GM23338 (cell line): ENCODE measurements around the gene PRRG1. TPM values are rescaled to one million over a fixed set of nuclear protein-coding genes. Genes with fewer than 3 reads are reported as not detected.

ENCODE experiments used
- ATAC-seq: fragments of 200-7000 bp; cut with Tn5 transposase; 3 replicates; pipeline ENCODE4 v1.9.1; 2020
- DNase-seq: peaks from one replicate; pipeline ENCODE4 v3.0.0-alpha.2; 2015; ENCODE audit warnings: low spot score
- H2AFZ ChIP-seq: fragments of 200-600 bp; sonication (generic); 2 replicates; pipeline ENCODE4 v1.8.0; 2016; ENCODE audit warnings: antibody characterized with exemption, mild to moderate bottlenecking, moderate library complexity
- H3F3A ChIP-seq: fragments of 200-600 bp; sonication (generic); replicated peaks from 2 replicates; pipeline ENCODE4 v1.8.0; 2017; ENCODE audit warnings: antibody characterized with exemption, mixed run types, low read depth
- H3K27ac ChIP-seq: fragments of 200-600 bp; sonication (generic); 2 replicates; pipeline ENCODE4 v1.6.1; 2016; ENCODE audit warnings: low read depth
- H3K27me3 ChIP-seq: fragments of 200-600 bp; sonication (generic); 2 replicates; pipeline ENCODE4 v1.8.0; 2016; ENCODE audit warnings: mild to moderate bottlenecking, mixed run types, moderate library complexity; ENCODE audit not compliant: insufficient read depth
- H3K36me3 ChIP-seq: fragments of 200-600 bp; sonication (generic); 2 replicates; pipeline ENCODE4 v1.8.0; 2016; ENCODE audit warnings: mild to moderate bottlenecking; ENCODE audit not compliant: insufficient read depth
- H3K4me1 ChIP-seq: fragments of 200-600 bp; sonication (generic); 2 replicates; pipeline ENCODE4 v1.8.0; 2016; ENCODE audit warnings: mild to moderate bottlenecking, moderate library complexity; ENCODE audit not compliant: insufficient read depth
- H3K4me2 ChIP-seq: fragments of 200-600 bp; sonication (generic); 2 replicates; pipeline ENCODE4 v1.7.1; 2017; ENCODE audit warnings: mixed run types
- H3K4me3 ChIP-seq: fragments of 200-600 bp; sonication (generic); 2 replicates; pipeline ENCODE4 v1.6.1; 2016; ENCODE audit warnings: mixed run types
- H3K79me2 ChIP-seq: fragments of 200-600 bp; sonication (generic); replicated peaks from 2 replicates; pipeline ENCODE4 v1.8.0; 2017; ENCODE audit warnings: mild to moderate bottlenecking; ENCODE audit not compliant: insufficient read depth
- H3K9me2 ChIP-seq: fragments of 200-600 bp; sonication (generic); 2 replicates; pipeline ENCODE4 v1.8.0; 2017; ENCODE audit not compliant: insufficient read depth
- H4K20me1 ChIP-seq: fragments of 200-600 bp; sonication (generic); replicated peaks from 2 replicates; pipeline ENCODE4 v1.8.0; 2017; ENCODE audit warnings: mild to moderate bottlenecking; ENCODE audit not compliant: insufficient read depth
- H3K27ac Mint-ChIP-seq: 2 replicates; pipeline ENCODE4 v1.8.0; 2020; ENCODE audit warnings: inconsistent platforms, mild to moderate bottlenecking, moderate library complexity, mixed read lengths
- H3K27me3 Mint-ChIP-seq: 3 replicates; pipeline ENCODE4 v1.8.0; 2022; ENCODE audit warnings: low read depth, mild to moderate bottlenecking, moderate library complexity, mixed read lengths, inconsistent platforms; ENCODE audit not compliant: insufficient read depth, poor library complexity
- H3K36me3 Mint-ChIP-seq: 3 replicates; pipeline ENCODE4 v1.8.0; 2021; ENCODE audit warnings: low read depth, mild to moderate bottlenecking, inconsistent platforms, moderate library complexity, mixed read lengths
- H3K4me1 Mint-ChIP-seq: 3 replicates; pipeline ENCODE4 v1.8.0; 2020; ENCODE audit warnings: mild to moderate bottlenecking, inconsistent platforms, mixed read lengths
- H3K4me3 Mint-ChIP-seq: 3 replicates; pipeline ENCODE4 v1.8.0; 2021; ENCODE audit warnings: moderate library complexity, mild to moderate bottlenecking, inconsistent platforms, mixed read lengths
- H3K9me3 Mint-ChIP-seq: 3 replicates; pipeline ENCODE4 v1.8.0; 2020; ENCODE audit warnings: moderate library complexity, mild to moderate bottlenecking, inconsistent platforms, mixed read lengths
- CREB1 ChIP-seq: fragments of 250-450 bp; sonication (Bioruptor Pico); IDR thresholded peaks from 2 replicates; pipeline ENCODE4 v1.5.0; 2020; ENCODE audit warnings: low read depth, mild to moderate bottlenecking, moderate library complexity
- CTCF ChIP-seq, 2 experiments: fragments of 200-600 bp in 1 of 2; sonication (generic) in 1 of 2; conservative IDR thresholded peaks; 2 replicates each; pipeline versions ENCODE4 v1.5.1 to v1.6.1; 2016 to 2017; ENCODE audit warnings: antibody characterized with exemption in 2 of 2, low read depth in 2 of 2, mild to moderate bottlenecking in 2 of 2, moderate library complexity in 1 of 2
- EZH2 ChIP-seq: fragments of 200-600 bp; sonication (generic); IDR thresholded peaks from one replicate; pipeline ENCODE4 v1.8.0; 2017; ENCODE audit warnings: antibody characterized with exemption, mild to moderate bottlenecking, low read depth; ENCODE audit not compliant: unreplicated experiment
- JUNB ChIP-seq: IDR thresholded peaks from one replicate; pipeline ENCODE4 v1.6.1; 2016; ENCODE audit warnings: antibody characterized with exemption; ENCODE audit not compliant: unreplicated experiment
- POLR2AphosphoS5 ChIP-seq: IDR thresholded peaks from 2 replicates; pipeline ENCODE4 v1.6.1; 2016; ENCODE audit warnings: antibody characterized with exemption, low read depth
- STAT1 ChIP-seq: IDR thresholded peaks from one replicate; pipeline ENCODE4 v1.6.1; 2016; ENCODE audit warnings: antibody characterized with exemption; ENCODE audit not compliant: unreplicated experiment
- ZNF114 ChIP-seq: fragments of 250-450 bp; sonication (Bioruptor Pico); IDR thresholded peaks from 2 replicates; pipeline ENCODE4 v1.5.0; 2020; ENCODE audit warnings: mild to moderate bottlenecking, moderate library complexity
- ZNF331 ChIP-seq: fragments of 250-450 bp; sonication (Bioruptor Pico); IDR thresholded peaks from 2 replicates; pipeline ENCODE4 v1.5.0; 2020; ENCODE audit warnings: low read depth, mild to moderate bottlenecking, moderate library complexity
- polyA plus RNA-seq: library from polyadenylated mRNA; unstranded; fragments of >200 nt; fragmentation: Nextera tagmentation; extraction: Ambion mirVana; gene quantifications from 2 replicates; pipeline ENCODE4 v1.2.1, GENCODE V29; 2016
- total RNA-seq: library from RNA; depleted of rRNA; stranded (reverse); fragments of >200 nt; shearing (Covaris generic); gene quantifications from 2 replicates; pipeline ENCODE4 v1.2.3, GENCODE V29; 2014
- TF ChIP-seq, protein P1 (sequence below): IDR thresholded peaks from one replicate; pipeline ENCODE4 v1.6.1; 2018; ENCODE audit warnings: antibody characterized with exemption; ENCODE audit not compliant: unreplicated experiment
- TF ChIP-seq, protein P2 (sequence below): IDR thresholded peaks from 2 replicates; pipeline ENCODE4 v1.6.1; 2016; ENCODE audit warnings: antibody characterized with exemption

The PRRG1 gene
- total and polyA plus RNA-seq, 2 experiments from 2014 or later: 3.8 to 10.8 TPM

GRCh38 chrX:37320541-37321203 lies 28.5 kb upstream of the PRRG1 start:
- Mint-ChIP-seq H3K27me3 (no peaks in the 10 kb centered on the region), H3K4me3 (no peak overlapping the region), H3K36me3 (no peaks in the 10 kb centered on the region), H3K4me1 (peaks cover 2% of the 10 kb centered on the region; the same call in 2 of the 3 replicates), H3K9me3 (no peaks in the 10 kb centered on the region; the same call in 2 of the 3 replicates), H3K27ac (no peak overlapping the region)
- no peak overlapping the region for H3K4me2 ChIP-seq
- no peaks in the 10 kb centered on the region for H3K27me3 ChIP-seq
- no peaks in the 10 kb centered on the region for H3K9me2 ChIP-seq
- no peaks in the 10 kb centered on the region for H3K4me1 ChIP-seq
- ATAC-seq: no peak
- no peak overlapping the region for H3K27ac ChIP-seq
- TF ChIP-seq CTCF (conservative IDR thresholded peaks at IDR 0.05; ENCODE audit: low read depth in 2 of 2) (no peak), POLR2AphosphoS5 (no peak), EZH2 (no peak), STAT1 (no peak), ZNF331 (CRISPR knock-in tag) (no peak), CREB1 (CRISPR knock-in tag) (no peak), ZNF114 (CRISPR knock-in tag) (no peak), JUNB (no peak)
- TF ChIP-seq, protein P1, sequence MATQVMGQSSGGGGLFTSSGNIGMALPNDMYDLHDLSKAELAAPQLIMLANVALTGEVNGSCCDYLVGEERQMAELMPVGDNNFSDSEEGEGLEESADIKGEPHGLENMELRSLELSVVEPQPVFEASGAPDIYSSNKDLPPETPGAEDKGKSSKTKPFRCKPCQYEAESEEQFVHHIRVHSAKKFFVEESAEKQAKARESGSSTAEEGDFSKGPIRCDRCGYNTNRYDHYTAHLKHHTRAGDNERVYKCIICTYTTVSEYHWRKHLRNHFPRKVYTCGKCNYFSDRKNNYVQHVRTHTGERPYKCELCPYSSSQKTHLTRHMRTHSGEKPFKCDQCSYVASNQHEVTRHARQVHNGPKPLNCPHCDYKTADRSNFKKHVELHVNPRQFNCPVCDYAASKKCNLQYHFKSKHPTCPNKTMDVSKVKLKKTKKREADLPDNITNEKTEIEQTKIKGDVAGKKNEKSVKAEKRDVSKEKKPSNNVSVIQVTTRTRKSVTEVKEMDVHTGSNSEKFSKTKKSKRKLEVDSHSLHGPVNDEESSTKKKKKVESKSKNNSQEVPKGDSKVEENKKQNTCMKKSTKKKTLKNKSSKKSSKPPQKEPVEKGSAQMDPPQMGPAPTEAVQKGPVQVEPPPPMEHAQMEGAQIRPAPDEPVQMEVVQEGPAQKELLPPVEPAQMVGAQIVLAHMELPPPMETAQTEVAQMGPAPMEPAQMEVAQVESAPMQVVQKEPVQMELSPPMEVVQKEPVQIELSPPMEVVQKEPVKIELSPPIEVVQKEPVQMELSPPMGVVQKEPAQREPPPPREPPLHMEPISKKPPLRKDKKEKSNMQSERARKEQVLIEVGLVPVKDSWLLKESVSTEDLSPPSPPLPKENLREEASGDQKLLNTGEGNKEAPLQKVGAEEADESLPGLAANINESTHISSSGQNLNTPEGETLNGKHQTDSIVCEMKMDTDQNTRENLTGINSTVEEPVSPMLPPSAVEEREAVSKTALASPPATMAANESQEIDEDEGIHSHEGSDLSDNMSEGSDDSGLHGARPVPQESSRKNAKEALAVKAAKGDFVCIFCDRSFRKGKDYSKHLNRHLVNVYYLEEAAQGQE: no peak
- TF ChIP-seq, protein P2, sequence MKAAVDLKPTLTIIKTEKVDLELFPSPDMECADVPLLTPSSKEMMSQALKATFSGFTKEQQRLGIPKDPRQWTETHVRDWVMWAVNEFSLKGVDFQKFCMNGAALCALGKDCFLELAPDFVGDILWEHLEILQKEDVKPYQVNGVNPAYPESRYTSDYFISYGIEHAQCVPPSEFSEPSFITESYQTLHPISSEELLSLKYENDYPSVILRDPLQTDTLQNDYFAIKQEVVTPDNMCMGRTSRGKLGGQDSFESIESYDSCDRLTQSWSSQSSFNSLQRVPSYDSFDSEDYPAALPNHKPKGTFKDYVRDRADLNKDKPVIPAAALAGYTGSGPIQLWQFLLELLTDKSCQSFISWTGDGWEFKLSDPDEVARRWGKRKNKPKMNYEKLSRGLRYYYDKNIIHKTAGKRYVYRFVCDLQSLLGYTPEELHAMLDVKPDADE: no peak
- no peaks in the 10 kb centered on the region for H3K36me3 ChIP-seq
- no peaks in the 10 kb centered on the region for H3K79me2 ChIP-seq
- no peak overlapping the region for H3K4me3 ChIP-seq
- no peak overlapping the region for H2AFZ ChIP-seq
- no peak for DNase-seq
- H4K20me1 ChIP-seq: no peaks in the 10 kb centered on the region
- no peaks in the 10 kb centered on the region for H3F3A ChIP-seq
